ENCODE data around the gene NPY2R.

NPY2R gene

GRCh38 chr4:155208258-155209054 is at the start of gene NPY2R:
Gene NPY2R (plus strand): TSS chr4:155208636. CDS start chr4:155213940, 5,304 bp downstream.
- no peak for DNase-seq

- DNase-seq, result no peak
These were observed 47.1 kb upstream of the NPY2R start for GRCh38 chr4:155161357-155161756.

- no peak for DNase-seq
These were observed 43.7 kb upstream of the NPY2R start for GRCh38 chr4:155164718-155165117.

GRCh38 chr4:155170569-155170968 is 37.9 kb upstream of the NPY2R start:
- no peak for DNase-seq

- no peak for DNase-seq
These were observed 35.1 kb upstream of the NPY2R start for GRCh38 chr4:155173371-155173770.

- no peak for DNase-seq
These were observed 33.8 kb upstream of the NPY2R start for GRCh38 chr4:155174668-155175067.

GRCh38 chr4:155179216-155179615 is 29.2 kb upstream of the NPY2R start:
- DNase-seq, result no peak

- no peak for DNase-seq
These were observed 21.5 kb upstream of the NPY2R start for GRCh38 chr4:155186972-155187371.

- no peak for DNase-seq
These were observed 20.4 kb upstream of the NPY2R start for GRCh38 chr4:155187989-155188388.

GRCh38 chr4:155190099-155190498 is 18.3 kb upstream of the NPY2R start:
- DNase-seq, result no peak

GRCh38 chr4:155197757-155198156 is 10.7 kb upstream of the NPY2R start:
- DNase-seq, result no peak

- no peak for DNase-seq
These were observed 740 bp upstream of the NPY2R start for GRCh38 chr4:155207534-155208257.

- no peak for DNase-seq
These were observed 11.6 kb downstream of the NPY2R start for GRCh38 chr4:155220025-155220424.

GRCh38 chr4:155227131-155227530 is 18.7 kb downstream of the NPY2R start:
- no peak for DNase-seq

- no peak for DNase-seq
These were observed 20.3 kb downstream of the NPY2R start for GRCh38 chr4:155228713-155229112.

- no peak for DNase-seq
These were observed 24.0 kb downstream of the NPY2R start for GRCh38 chr4:155232432-155232831.

- DNase-seq, result no peak
These were observed 25.8 kb downstream of the NPY2R start for GRCh38 chr4:155234206-155234605.

GRCh38 chr4:155237567-155237966 is 29.1 kb downstream of the NPY2R start:
- no peak for DNase-seq

- no peak for DNase-seq
These were observed 32.8 kb downstream of the NPY2R start for GRCh38 chr4:155241225-155241624.

GRCh38 chr4:155241664-155242063 is 33.2 kb downstream of the NPY2R start:
- DNase-seq, result no peak

GRCh38 chr4:155245105-155245504 is 36.7 kb downstream of the NPY2R start:
- no peak for DNase-seq

- DNase-seq, result no peak
These were observed 39.8 kb downstream of the NPY2R start for GRCh38 chr4:155248002-155248896.

GRCh38 chr4:155249016-155249566 is 40.7 kb downstream of the NPY2R start:
- no peak for DNase-seq
